ENCODE results near the gene UTP14A.

UTP14A gene

DNA sequence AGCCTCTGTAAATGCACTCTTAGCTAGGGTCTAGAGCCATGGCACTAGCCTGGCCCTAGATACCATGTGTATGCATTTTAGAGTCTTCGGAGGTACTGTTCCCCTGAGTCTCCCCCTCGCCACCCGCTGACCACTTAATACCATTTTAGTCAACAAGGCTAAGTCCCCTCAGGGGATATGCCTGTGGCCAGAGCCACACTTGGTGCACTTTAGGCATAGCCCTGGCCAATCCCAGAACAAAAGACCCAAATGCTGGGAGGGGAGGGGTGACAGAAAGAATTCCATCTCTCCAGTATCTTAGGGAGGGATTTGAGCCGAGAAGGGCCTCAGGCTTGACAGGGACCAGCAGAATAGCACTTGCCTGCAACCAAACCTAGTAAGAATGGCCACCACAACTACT is 47.9 kb downstream of the UTP14A start:
- DNase-seq, result no peak

DNA sequence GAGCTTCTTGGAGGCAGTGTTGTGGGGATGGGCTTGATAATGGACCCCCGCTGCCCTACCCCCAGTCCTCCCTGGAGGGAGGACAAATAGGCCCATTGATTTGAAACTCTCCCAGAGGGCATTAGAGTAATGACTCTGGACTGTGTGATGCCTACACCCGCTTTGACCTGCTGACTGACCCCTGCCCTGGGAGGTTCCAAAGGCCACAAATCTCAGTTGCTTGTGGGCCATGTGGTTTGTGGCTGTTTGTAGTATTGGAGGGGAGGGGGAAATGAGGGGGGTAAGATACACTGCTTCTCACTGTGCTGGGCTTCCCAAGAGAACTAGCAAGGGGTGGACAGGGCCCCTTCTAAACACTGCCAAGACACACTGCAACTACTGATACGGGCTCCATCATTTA is 48.8 kb downstream of the UTP14A start:
- DNase-seq, result no peak

- DNase-seq, result no peak
These were observed 49.7 kb downstream of the UTP14A start for GRCh38 chrX:129955682-129956081.

- no peak for DNase-seq
These were observed 50.2 kb downstream of the UTP14A start for GRCh38 chrX:129956145-129956544.

GRCh38 chrX:129956765-129957164 is 50.8 kb downstream of the UTP14A start:
- DNase-seq, result no peak

DNA sequence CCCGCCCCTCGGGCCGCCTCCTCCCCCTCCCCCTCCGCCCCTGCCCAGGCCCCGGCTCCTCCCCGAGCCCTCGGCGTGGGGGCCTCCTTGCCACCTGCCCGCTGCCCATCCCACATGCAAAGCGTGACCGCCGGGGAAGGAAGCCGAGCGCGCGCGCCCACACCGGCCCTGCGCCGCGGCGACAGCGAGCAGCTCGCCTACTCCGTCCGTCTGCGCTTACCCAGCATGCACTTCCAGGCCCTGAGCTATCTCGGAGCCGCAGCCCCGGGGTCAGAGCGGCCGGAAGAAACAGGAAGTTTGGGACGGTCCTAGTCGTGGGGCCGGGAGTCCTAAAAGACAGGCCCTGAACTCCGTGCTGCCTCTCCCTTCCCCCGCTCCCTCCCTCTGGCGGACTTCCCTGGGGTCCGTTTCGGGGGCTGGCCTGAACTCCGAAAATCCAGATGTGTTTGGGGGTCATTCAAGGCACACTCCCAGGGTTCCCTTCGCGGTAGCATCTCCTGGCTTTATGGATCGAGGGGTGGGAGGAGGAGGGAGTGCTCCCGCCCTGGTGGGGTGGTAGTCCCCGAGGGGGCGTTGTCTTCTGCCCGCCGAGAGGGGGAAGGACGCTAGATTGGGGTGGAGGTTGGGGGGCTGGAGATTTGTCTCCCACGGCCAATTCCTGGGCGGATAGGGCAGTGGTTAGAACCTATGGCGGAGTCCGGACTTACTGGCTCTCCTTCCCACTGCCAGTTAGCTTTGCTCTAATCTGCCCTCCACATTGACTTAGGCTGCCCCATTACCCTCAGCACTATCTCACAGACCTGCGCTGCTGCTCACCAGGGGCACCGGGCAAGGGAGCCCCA is 51.5 kb downstream of the UTP14A start:
- peak; percentile 85 for DNase-seq

- DNase-seq, result no peak
These were observed 52.1 kb downstream of the UTP14A start for GRCh38 chrX:129958083-129958465.

DNA sequence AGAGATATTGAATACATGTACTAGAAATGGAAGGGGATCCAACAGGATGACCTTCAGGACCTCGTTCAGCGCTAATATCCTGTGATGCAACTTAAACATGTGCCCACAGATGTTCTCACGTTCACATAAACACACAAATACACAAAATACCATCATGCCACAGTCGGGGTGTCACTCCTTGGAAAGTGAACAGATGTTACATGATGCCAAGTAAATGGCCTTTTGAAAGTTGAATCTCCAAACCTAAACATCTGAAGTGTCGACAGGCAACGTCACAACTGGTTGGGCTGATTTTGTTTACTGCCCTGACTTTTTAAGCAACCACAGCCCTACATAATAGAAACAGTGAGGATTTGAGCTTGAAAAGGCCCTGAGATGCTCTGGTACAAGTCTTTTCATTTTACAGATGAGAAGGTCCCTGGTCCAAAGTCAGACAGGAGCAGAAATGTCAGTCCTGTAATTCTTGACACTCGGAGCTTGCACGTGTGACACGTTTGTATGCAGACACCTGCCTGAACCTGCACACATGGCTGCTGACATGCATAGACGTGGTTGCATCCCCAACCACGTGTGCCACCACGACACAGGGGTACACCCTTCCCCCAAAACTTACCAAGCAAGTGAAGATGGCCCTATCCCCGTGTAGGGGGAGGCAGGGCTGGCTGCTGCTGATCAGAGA is 53.0 kb downstream of the UTP14A start:
- DNase-seq, result no peak

- DNase-seq, result no peak
These were observed 53.5 kb downstream of the UTP14A start for GRCh38 chrX:129959493-129959832.

GRCh38 chrX:129961180-129962083 is 55.5 kb downstream of the UTP14A start:
- DNase-seq, result peak; percentile 67

- DNase-seq, result no peak
These were observed 57.8 kb downstream of the UTP14A start for GRCh38 chrX:129963729-129964128.

DNA sequence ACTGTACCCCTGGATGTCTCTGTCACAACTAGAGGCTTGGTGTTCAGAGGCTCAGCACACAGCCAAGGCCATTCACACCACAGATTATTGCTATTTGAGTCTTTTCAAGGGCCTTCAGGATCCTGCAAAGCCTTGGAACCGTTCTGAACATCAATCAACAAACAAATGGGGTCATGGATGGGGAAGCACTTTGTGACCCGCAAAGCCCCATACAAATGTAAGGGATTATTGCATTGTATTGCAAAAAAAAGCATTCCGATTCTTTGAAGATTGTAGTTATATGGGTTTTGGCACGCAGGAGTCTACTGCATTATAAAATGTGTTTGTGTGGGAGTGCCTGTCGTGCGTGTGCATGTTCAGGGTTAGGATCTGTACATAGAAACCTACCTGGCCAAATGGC is 59.2 kb downstream of the UTP14A start:
- no peak for DNase-seq

- DNase-seq, result no peak
These were observed 63.0 kb downstream of the UTP14A start for GRCh38 chrX:129968968-129969367.

GRCh38 chrX:129976441-129976840 is 70.5 kb downstream of the UTP14A start:
- DNase-seq, result no peak
